A549 (cell line): Measurements from ENCODE around the gene SIM2. TPM values are rescaled to one million over a fixed set of nuclear protein-coding genes. Genes with fewer than 3 reads are reported as not detected.

Experiments used
- ATAC-seq, 2 experiments: fragments of 200-7000 bp in 1 of 2; fragments of >200 bp in 1 of 2; cut with Nextera tagmentation in 1 of 2; cut with Tn5 transposase in 1 of 2; 3 replicates each; pipeline versions ENCODE4 v1.8.0 to v1.9.1; 2018 to 2020; ENCODE audit warnings: mild to moderate bottlenecking in 1 of 2, moderate library complexity in 1 of 2
- CTCF ChIA-PET: fragments of 300-600 bp; sonication (Branson Sonifier 250); formaldehyde crosslinking; extraction: SDS; loops from one replicate; lab custom pipeline; 2021; ENCODE audit warnings: antibody characterized with exemption, inconsistent platforms; lab: Yijun Ruan, JAX
- POLR2A ChIA-PET: fragments of 350-600 bp; formaldehyde crosslinking; extraction: SDS; loops from one replicate; lab custom pipeline; 2021; ENCODE audit warnings: antibody characterized with exemption, inconsistent platforms; lab: Yijun Ruan, JAX
- DNase-seq, 2 experiments: peaks; one replicate each; pipeline versions ENCODE4 v3.0.0 to v3.0.0-alpha.2; 2011 to 2016; ENCODE audit warnings: low read depth in 1 of 2, low spot score in 1 of 2
- FAIRE-seq: peaks from 2 replicates; lab custom pipeline; 2011; peaks lifted over from hg19 to GRCh38; lab: Jason Lieb, UNC
- H3K27ac ChIP-seq, 2 experiments: fragments of >200 bp; sonication (Bioruptor Twin); formaldehyde crosslinking; 3 replicates each; pipeline ENCODE4 v1.5.1; 2016 to 2017
- H3K4me1 ChIP-seq: fragments of >200 bp; sonication (Bioruptor Twin); formaldehyde crosslinking; 3 replicates; pipeline ENCODE4 v1.6.1; 2016
- H3K4me2 ChIP-seq: fragments of >200 bp; sonication (Bioruptor Twin); formaldehyde crosslinking; 3 replicates; pipeline ENCODE4 v1.6.1; 2016
- H3K4me3 ChIP-seq: fragments of >200 bp; sonication (Bioruptor Twin); formaldehyde crosslinking; 3 replicates; pipeline ENCODE4 v1.5.1; 2016
- H3K9me3 ChIP-seq: fragments of >200 bp; sonication (Bioruptor Twin); formaldehyde crosslinking; 3 replicates; pipeline ENCODE4 v1.6.1; 2016
- CBX2 ChIP-seq: fragments of 200-600 bp; sonication (generic); IDR thresholded peaks from 2 replicates; pipeline ENCODE4 v1.6.1; 2016; ENCODE audit warnings: low read depth, mild to moderate bottlenecking, borderline replicate concordance
- CBX8 ChIP-seq: fragments of 200-600 bp; sonication (generic); IDR thresholded peaks from 2 replicates; pipeline ENCODE4 v1.6.1; 2016
- CHD2 ChIP-seq: fragments of 150-350 bp; IDR thresholded peaks from 2 replicates; pipeline ENCODE4 v1.6.1; 2014; ENCODE audit warnings: low read length; ENCODE audit not compliant: partially characterized antibody
- CHD4 ChIP-seq: fragments of 200-600 bp; sonication (generic); IDR thresholded peaks from 2 replicates; pipeline ENCODE4 v1.6.1; 2016; ENCODE audit warnings: antibody characterized with exemption, mild to moderate bottlenecking, borderline replicate concordance
- EHF ChIP-seq: fragments of 250-450 bp; sonication (Bioruptor Pico); IDR thresholded peaks from 2 replicates; pipeline ENCODE4 v1.5.0; 2020; ENCODE audit warnings: mild to moderate bottlenecking
- ELK1 ChIP-seq: fragments of 150-350 bp; IDR thresholded peaks from 2 replicates; pipeline ENCODE4 v1.6.1; 2014; ENCODE audit warnings: low read depth, mild to moderate bottlenecking, low read length
- EP300 ChIP-seq, 2 experiments: fragments of >200 bp; sonication (Bioruptor Twin); formaldehyde crosslinking; IDR thresholded peaks; 2 replicates in 1 of 2; 3 replicates in 1 of 2; pipeline ENCODE4 v1.6.1; 2016 to 2017
- FOSB ChIP-seq: fragments of 250-450 bp; sonication (Bioruptor Pico); IDR thresholded peaks from 2 replicates; pipeline ENCODE4 v1.5.0; 2020; ENCODE audit warnings: mild to moderate bottlenecking, moderate library complexity
- FOXS1 ChIP-seq: fragments of 250-450 bp; sonication (Bioruptor Pico); IDR thresholded peaks from 2 replicates; pipeline ENCODE4 v1.5.0; 2020; ENCODE audit warnings: mild to moderate bottlenecking, moderate library complexity
- GATA3 ChIP-seq: IDR thresholded peaks from 2 replicates; pipeline ENCODE4 v1.6.1; 2012; ENCODE audit warnings: borderline replicate concordance
- HES2 ChIP-seq: fragments of >200 bp; sonication (Bioruptor Twin); formaldehyde crosslinking; IDR thresholded peaks from 2 replicates; pipeline ENCODE4 v1.6.1; 2016
- JUN ChIP-seq, 2 experiments: fragments of >200 bp; sonication (Bioruptor Twin); formaldehyde crosslinking; IDR thresholded peaks; 2 replicates in 1 of 2; 3 replicates in 1 of 2; pipeline ENCODE4 v1.6.1; 2016 to 2017
- JUNB ChIP-seq: fragments of >200 bp; sonication (Bioruptor Twin); formaldehyde crosslinking; IDR thresholded peaks from 2 replicates; pipeline ENCODE4 v1.6.1; 2016
- MAX ChIP-seq: IDR thresholded peaks from 2 replicates; pipeline ENCODE4 v1.6.1; 2012
- MAZ ChIP-seq: fragments of 150-350 bp; IDR thresholded peaks from 2 replicates; pipeline ENCODE4 v1.6.1; 2014; ENCODE audit warnings: antibody characterized with exemption, low read depth, low read length, borderline replicate concordance
- MYC ChIP-seq: IDR thresholded peaks from 2 replicates; pipeline ENCODE4 v1.6.1; 2012; ENCODE audit warnings: mild to moderate bottlenecking, inconsistent platforms, low read length, improper control_type of control experiment, borderline replicate concordance
- NPAS2 ChIP-seq: fragments of 250-450 bp; sonication (Bioruptor Pico); IDR thresholded peaks from 2 replicates; pipeline ENCODE4 v1.8.0; 2022; ENCODE audit warnings: mild to moderate bottlenecking, moderate library complexity, borderline replicate concordance
- NR3C1 ChIP-seq: fragments of >200 bp; sonication (Bioruptor Twin); formaldehyde crosslinking; IDR thresholded peaks from 3 replicates; pipeline ENCODE4 v1.6.1; 2017
- PHF8 ChIP-seq: fragments of 200-600 bp; sonication (generic); IDR thresholded peaks from 2 replicates; pipeline ENCODE4 v1.6.1; 2016; ENCODE audit warnings: low read depth, mild to moderate bottlenecking, antibody characterized with exemption, moderate library complexity, borderline replicate concordance
- RAD21 ChIP-seq, 2 experiments: fragments of >200 bp in 1 of 2; sonication (Bioruptor Twin) in 1 of 2; formaldehyde crosslinking in 1 of 2; IDR thresholded peaks in 1 of 2; conservative IDR thresholded peaks in 1 of 2; 2 replicates in 1 of 2; 3 replicates in 1 of 2; pipeline ENCODE4 v1.6.1; 2012 to 2018; ENCODE audit warnings: inconsistent platforms in 1 of 2
- RARB ChIP-seq: fragments of 250-450 bp; sonication (Bioruptor Pico); IDR thresholded peaks from 2 replicates; pipeline ENCODE4 v1.8.0; 2021; ENCODE audit warnings: mild to moderate bottlenecking, moderate library complexity
- REST ChIP-seq: fragments of 200-600 bp; sonication (generic); IDR thresholded peaks from 2 replicates; pipeline ENCODE4 v1.6.1; 2016; ENCODE audit warnings: antibody characterized with exemption, mild to moderate bottlenecking, moderate library complexity
- RFX5 ChIP-seq: fragments of 450-650 bp; IDR thresholded peaks from 2 replicates; pipeline ENCODE4 v1.7.1; 2014; ENCODE audit warnings: antibody characterized with exemption, mild to moderate bottlenecking, moderate library complexity
- SMC3 ChIP-seq: fragments of >200 bp; sonication (Bioruptor Twin); formaldehyde crosslinking; IDR thresholded peaks from 3 replicates; pipeline ENCODE4 v1.6.1; 2018; ENCODE audit warnings: inconsistent platforms
- SREBF2 ChIP-seq: fragments of 450-650 bp; IDR thresholded peaks from 2 replicates; pipeline ENCODE4 v1.6.1; 2014; ENCODE audit warnings: mild to moderate bottlenecking, moderate library complexity
- ZC3H11A ChIP-seq: fragments of 450-650 bp; IDR thresholded peaks from 2 replicates; pipeline ENCODE4 v1.6.1; 2014; ENCODE audit warnings: antibody characterized with exemption, mild to moderate bottlenecking
- ZFP36 ChIP-seq: fragments of 450-650 bp; IDR thresholded peaks from 2 replicates; pipeline ENCODE4 v1.6.1; 2014; ENCODE audit warnings: borderline replicate concordance; ENCODE audit not compliant: partially characterized antibody
- ZNF302 ChIP-seq: fragments of 250-450 bp; sonication (Bioruptor Pico); IDR thresholded peaks from 2 replicates; pipeline ENCODE4 v1.9.0; 2021; ENCODE audit warnings: inconsistent platforms, mild to moderate bottlenecking, moderate library complexity
- ZSCAN20 ChIP-seq: fragments of 250-450 bp; sonication (Bioruptor Pico); IDR thresholded peaks from 2 replicates; pipeline ENCODE4 v1.8.0; 2022; ENCODE audit warnings: mild to moderate bottlenecking, moderate library complexity
- WGBS: methylation state at CpG from one replicate; pipeline ENCODE4 v1.1.6; 2017; ENCODE audit errors: missing lambda C conversion rate; 5-methylcytosine and 5-hydroxymethylcytosine counted together
- polyA plus RNA-seq, 4 experiments: library from polyadenylated mRNA; depleted of rRNA in 3 of 4; stranded (reverse); fragments of >200 nt; fragmentation: RNase III in 1 of 4; extraction: RNeasy Plus Mini Kit Qiagen cat#74134 plus additional on column Dnase treatment in 1 of 4; gene quantifications; 2 replicates in 3 of 4; 3 replicates in 1 of 4; pipeline ENCODE4 v1.2.3, GENCODE V29; 2011 to 2017

SIM2 gene
- polyA plus RNA-seq, 2 of the 4 experiments (the other 2 are of a cell fraction), result 12.6 to 13.4 TPM

- no peaks in the 10 kb centered on the region for H3K4me1 ChIP-seq
- ATAC-seq (no peak), FAIRE-seq (no peak)
- H3K27ac ChIP-seq, result no peak overlapping the region
- POLR2A ChIA-PET, result no interaction called here
- 94% methylated on average over 3 of the region's 3 CpGs for WGBS
- no peak overlapping the region for H3K4me2 ChIP-seq
- no peaks in the 10 kb centered on the region for H3K9me3 ChIP-seq
- CTCF ChIA-PET, result no interaction called here
- no peak for TF ChIP-seq RARB
- TF ChIP-seq RFX5, result no peak
- no peak for TF ChIP-seq CBX2
- TF ChIP-seq FOXS1 (CRISPR knock-in tag), result no peak
- TF ChIP-seq ZSCAN20 (CRISPR knock-in tag), result no peak
- no peak for TF ChIP-seq CHD2
- no peak for TF ChIP-seq CHD4
- no peak for TF ChIP-seq RAD21 (conservative IDR thresholded peaks at IDR 0.05 in 1 of 2, IDR thresholded peaks at IDR 0.05 in 1 of 2)
- no peak for TF ChIP-seq NPAS2 (CRISPR knock-in tag)
- TF ChIP-seq GATA3, result no peak
- TF ChIP-seq NR3C1, result no peak
- no peak for TF ChIP-seq ZNF302 (CRISPR knock-in tag)
- TF ChIP-seq ELK1, result no peak
- TF ChIP-seq PHF8, result no peak
- TF ChIP-seq REST, result no peak
- TF ChIP-seq SMC3, result no peak
- no peak for TF ChIP-seq JUN (IDR thresholded peaks at IDR 0.05)
- TF ChIP-seq, all 56 proteins: peak for 0
- no peak for DNase-seq
- H3K4me3 ChIP-seq, result no peak overlapping the region
These were observed 25.7 kb downstream of the SIM2 start for GRCh38 chr21:36724660-36725059.

- 96% methylated on average over 5 of the region's 12 CpGs for WGBS
- Histone ChIP-seq H3K4me1 (no peaks in the 10 kb centered on the region), H3K27ac (no peak overlapping the region)
- FAIRE-seq (no peak), DNase-seq (no peak), ATAC-seq (no peak)
- CTCF ChIA-PET, result interaction anchor here (0.8 kb wide), 1 partner anchor 304 kb away, joined by 3 read pairs; no protein-coding TSS in a partner anchor
- TF ChIP-seq CBX8 (no peak), SMC3 (no peak), ZFP36 (no peak), REST (no peak), ZC3H11A (no peak), MAZ (no peak), MYC (no peak), SREBF2 (no peak), EP300 (IDR thresholded peaks at IDR 0.05) (no peak), ZSCAN20 (CRISPR knock-in tag) (no peak), CHD4 (no peak), NPAS2 (CRISPR knock-in tag) (no peak), FOSB (CRISPR knock-in tag) (no peak), EHF (CRISPR knock-in tag) (no peak), JUN (IDR thresholded peaks at IDR 0.05) (no peak), JUNB (no peak), ZNF302 (CRISPR knock-in tag) (no peak), MAX (no peak), HES2 (no peak)
- TF ChIP-seq, all 56 proteins: peak for 0
- H3K4me3 ChIP-seq, result no peak overlapping the region
- no peak overlapping the region for H3K4me2 ChIP-seq
- POLR2A ChIA-PET, result no interaction called here
- H3K9me3 ChIP-seq, result no peaks in the 10 kb centered on the region
These were observed 27.0 kb downstream of the SIM2 start for GRCh38 chr21:36725793-36726386.
